Measurements from ENCODE around the gene MCMBP. TPM values are rescaled to one million over a fixed set of nuclear protein-coding genes. Genes with fewer than 3 reads are reported as not detected.

Gene MCMBP
- total and polyA plus RNA-seq, 4 donors = 17.4 to 46.1 (median 33.1) TPM

DNA sequence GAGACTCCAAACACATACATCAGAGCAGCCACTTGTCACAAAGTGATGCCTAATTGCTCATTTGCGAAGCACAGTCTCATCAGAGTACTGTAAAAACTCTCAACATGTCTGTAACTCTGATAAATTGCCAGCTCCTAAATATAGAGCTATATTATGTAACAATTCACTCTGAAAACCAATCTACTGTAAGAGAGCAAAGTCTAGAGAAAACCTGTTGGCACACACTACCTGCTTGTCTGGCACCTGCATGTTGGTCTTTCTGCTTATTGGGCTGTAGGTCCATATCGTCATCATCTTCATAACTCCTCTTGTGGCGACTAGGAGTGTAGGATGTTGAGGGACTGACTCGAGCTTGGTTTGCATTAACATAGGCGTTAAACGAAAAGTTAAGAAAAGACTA is 19.8 kb downstream of the MCMBP start:
- 89 to 95% methylated on average over 6 of the region's 6 CpGs for WGBS, 2 donors
- DNase-seq = no peak
- no peaks in the 10 kb centered on the region for H3K9me3 ChIP-seq (ENCODE audit: control insufficient read depth, low read length)
- H3K27ac ChIP-seq (ENCODE audit: low read depth in 1 of 2, low read length in 2 of 2) = no peak overlapping the region
- H3K4me1 ChIP-seq (ENCODE audit: control insufficient read depth in 1 of 2, insufficient read depth in 2 of 2, low read length in 2 of 2) = no peaks in the 10 kb centered on the region
- H3K4me3 ChIP-seq (ENCODE audit: low read length in 2 of 2) = no peak overlapping the region
- peaks cover 4 to 6% of the 10 kb centered on the region in 2 donors for H3K36me3 ChIP-seq (ENCODE audit: control insufficient read depth in 1 of 2, insufficient read depth in 2 of 2, low read length in 1 of 2)
- no peak for ATAC-seq (ENCODE audit: low FRiP score)
- intact Hi-C loops (cut with DNase I) = no loop called here
- no peaks in the 10 kb centered on the region for H3K27me3 ChIP-seq (ENCODE audit: control insufficient read depth in 1 of 2, insufficient read depth in 2 of 2, low read length in 1 of 2)

DNA sequence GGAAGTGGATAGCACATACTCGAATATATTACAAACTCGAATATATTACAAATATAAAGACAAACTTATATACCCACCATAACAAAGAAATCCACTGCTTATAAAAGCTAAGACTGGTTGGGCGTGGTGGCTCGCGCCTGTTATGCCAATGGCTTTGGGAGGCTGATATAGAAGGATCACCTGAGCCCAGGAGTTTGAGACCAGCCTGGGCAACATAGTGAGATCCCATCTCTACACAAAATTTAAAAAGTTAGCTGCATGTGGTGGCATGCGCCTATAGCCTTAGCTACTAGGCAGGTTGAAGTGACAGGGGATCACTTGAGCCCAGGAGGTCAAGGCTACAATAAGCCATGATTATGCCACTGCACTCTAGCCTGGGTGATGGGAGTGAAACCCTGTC is 20.4 kb downstream of the MCMBP start:
- Histone ChIP-seq H3K9me3 (ENCODE audit: control insufficient read depth, low read length) (no peaks in the 10 kb centered on the region), H3K4me1 (ENCODE audit: control insufficient read depth in 1 of 2, insufficient read depth in 2 of 2, low read length in 2 of 2) (no peaks in the 10 kb centered on the region), H3K36me3 (ENCODE audit: control insufficient read depth in 1 of 2, insufficient read depth in 2 of 2, low read length in 1 of 2) (peaks cover 4 to 6% of the 10 kb centered on the region in 2 donors), H3K27me3 (ENCODE audit: control insufficient read depth in 1 of 2, insufficient read depth in 2 of 2, low read length in 1 of 2) (no peaks in the 10 kb centered on the region), H3K27ac (ENCODE audit: low read depth in 1 of 2, low read length in 2 of 2) (no peak overlapping the region), H3K4me3 (ENCODE audit: low read length in 2 of 2) (no peak overlapping the region)
- ATAC-seq (ENCODE audit: low FRiP score) (no peak), DNase-seq (no peak)
- intact Hi-C loops (cut with DNase I) = no loop called here
- WGBS, 2 donors = 97 to 98% methylated on average over 6 of the region's 6 CpGs

DNA sequence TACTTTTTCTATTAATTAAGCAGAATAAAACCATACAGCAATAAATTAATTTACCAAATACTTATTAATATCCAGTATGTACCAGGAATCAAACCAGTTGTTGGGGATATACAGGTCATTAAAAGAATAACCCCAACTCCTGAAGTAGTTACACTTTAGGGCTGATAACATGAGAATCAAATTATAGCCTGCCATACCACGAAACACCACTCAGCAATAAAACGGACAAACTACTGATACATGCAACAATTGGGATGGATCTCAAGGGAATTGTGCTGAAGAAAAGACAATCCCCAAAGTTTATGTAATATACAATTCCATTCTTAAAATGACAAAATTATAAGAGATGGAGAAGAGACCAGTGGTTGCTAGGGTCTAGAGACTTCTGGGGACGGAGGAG is 22.7 kb downstream of the MCMBP start:
- ATAC-seq (ENCODE audit: low FRiP score) (no peak), DNase-seq (no peak)
- no peaks in the 10 kb centered on the region for H3K4me1 ChIP-seq (ENCODE audit: control insufficient read depth in 1 of 2, insufficient read depth in 2 of 2, low read length in 2 of 2)
- no peaks in the 10 kb centered on the region for H3K27me3 ChIP-seq (ENCODE audit: control insufficient read depth in 1 of 2, insufficient read depth in 2 of 2, low read length in 1 of 2)
- 88 to 89% methylated on average over 3 of the region's 3 CpGs for WGBS, 2 donors
- H3K27ac ChIP-seq (ENCODE audit: low read depth in 1 of 2, low read length in 2 of 2) = no peak overlapping the region
- peaks cover 4 to 6% of the 10 kb centered on the region in 2 donors for H3K36me3 ChIP-seq (ENCODE audit: control insufficient read depth in 1 of 2, insufficient read depth in 2 of 2, low read length in 1 of 2)
- H3K9me3 ChIP-seq (ENCODE audit: control insufficient read depth, low read length) = no peaks in the 10 kb centered on the region
- intact Hi-C loops (cut with DNase I) = no loop called here
- no peak overlapping the region for H3K4me3 ChIP-seq (ENCODE audit: low read length in 2 of 2)

DNA sequence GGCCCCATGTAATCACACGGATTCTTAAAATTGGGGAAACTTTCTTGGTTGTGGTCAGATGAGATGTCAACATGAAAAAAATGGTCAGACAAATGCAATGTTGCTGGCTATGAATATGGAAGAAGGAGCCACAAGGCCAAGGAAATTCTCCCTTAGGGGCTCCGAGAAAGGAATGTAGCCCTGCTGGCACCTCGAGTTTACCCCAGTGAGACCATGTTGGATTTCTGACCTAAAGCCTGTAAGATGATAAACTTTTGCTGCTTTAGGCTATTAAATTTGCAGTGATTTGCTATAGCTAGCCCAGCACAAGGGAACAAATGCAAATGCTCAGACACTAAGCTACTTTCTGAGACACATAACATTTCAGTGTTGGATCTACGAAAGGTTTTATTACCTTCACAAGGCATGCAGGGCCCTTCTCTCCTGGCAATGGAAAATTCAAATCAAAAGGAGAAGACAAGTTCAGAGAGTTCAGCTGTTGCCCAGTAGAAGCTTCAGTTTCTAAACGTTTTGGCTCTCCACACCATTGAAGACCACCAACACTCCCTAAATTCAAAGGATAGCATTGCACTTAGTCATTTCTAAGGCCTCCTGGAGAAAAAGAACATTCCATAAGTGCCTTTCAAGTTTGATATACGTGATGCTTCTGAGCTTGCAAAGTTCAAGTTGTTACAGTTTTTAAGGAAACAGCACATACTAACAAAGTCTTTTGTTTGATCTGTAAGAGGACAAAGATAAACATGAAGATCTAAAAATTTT is 23.4 kb downstream of the MCMBP start:
- no peak for DNase-seq
- Histone ChIP-seq H3K27me3 (ENCODE audit: control insufficient read depth in 1 of 2, insufficient read depth in 2 of 2, low read length in 1 of 2) (no peaks in the 10 kb centered on the region), H3K4me1 (ENCODE audit: control insufficient read depth in 1 of 2, insufficient read depth in 2 of 2, low read length in 2 of 2) (no peaks in the 10 kb centered on the region), H3K9me3 (ENCODE audit: control insufficient read depth, low read length) (no peaks in the 10 kb centered on the region), H3K36me3 (ENCODE audit: control insufficient read depth in 1 of 2, insufficient read depth in 2 of 2, low read length in 1 of 2) (peaks cover 4 to 6% of the 10 kb centered on the region in 2 donors), H3K27ac (ENCODE audit: low read depth in 1 of 2, low read length in 2 of 2) (no peak overlapping the region), H3K4me3 (ENCODE audit: low read length in 2 of 2) (no peak overlapping the region)
- intact Hi-C loops (cut with DNase I) = no loop called here
- WGBS, 2 donors = 57 to 63% methylated on average over 6 of the region's 6 CpGs
- ATAC-seq (ENCODE audit: low FRiP score) = no peak

DNA sequence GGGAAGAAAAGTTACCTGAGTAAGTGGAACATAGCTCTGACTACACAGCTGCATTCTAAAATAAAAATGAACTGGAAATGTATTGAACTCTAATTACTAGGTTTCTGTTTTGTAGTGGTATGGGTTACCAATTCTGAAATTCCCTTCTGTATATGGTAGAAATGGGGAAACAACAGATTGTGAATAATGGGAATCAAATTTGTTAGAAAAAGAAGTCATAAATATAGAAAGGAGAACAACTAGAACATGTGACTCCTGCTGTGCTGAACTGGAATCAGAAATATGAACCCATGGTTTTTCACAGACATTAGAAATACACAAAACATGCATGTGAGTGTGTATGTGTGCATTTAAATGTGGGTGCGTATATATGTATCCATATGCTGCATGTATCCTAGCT is 27.0 kb downstream of the MCMBP start:
- WGBS, 2 donors = 91 to 93% methylated on average over 1 of the region's 1 CpG
- Histone ChIP-seq H3K27me3 (ENCODE audit: control insufficient read depth in 1 of 2, insufficient read depth in 2 of 2, low read length in 1 of 2) (no peaks in the 10 kb centered on the region), H3K4me3 (ENCODE audit: low read length in 2 of 2) (no peak overlapping the region), H3K27ac (ENCODE audit: low read depth in 1 of 2, low read length in 2 of 2) (no peak overlapping the region), H3K9me3 (ENCODE audit: control insufficient read depth, low read length) (no peaks in the 10 kb centered on the region), H3K4me1 (ENCODE audit: control insufficient read depth in 1 of 2, insufficient read depth in 2 of 2, low read length in 2 of 2) (no peaks in the 10 kb centered on the region), H3K36me3 (ENCODE audit: control insufficient read depth in 1 of 2, insufficient read depth in 2 of 2, low read length in 1 of 2) (peaks cover 7 to 10% of the 10 kb centered on the region in 2 donors)
- intact Hi-C loops (cut with DNase I) = no loop called here
- no peak for DNase-seq
- ATAC-seq (ENCODE audit: low FRiP score) = no peak

DNA sequence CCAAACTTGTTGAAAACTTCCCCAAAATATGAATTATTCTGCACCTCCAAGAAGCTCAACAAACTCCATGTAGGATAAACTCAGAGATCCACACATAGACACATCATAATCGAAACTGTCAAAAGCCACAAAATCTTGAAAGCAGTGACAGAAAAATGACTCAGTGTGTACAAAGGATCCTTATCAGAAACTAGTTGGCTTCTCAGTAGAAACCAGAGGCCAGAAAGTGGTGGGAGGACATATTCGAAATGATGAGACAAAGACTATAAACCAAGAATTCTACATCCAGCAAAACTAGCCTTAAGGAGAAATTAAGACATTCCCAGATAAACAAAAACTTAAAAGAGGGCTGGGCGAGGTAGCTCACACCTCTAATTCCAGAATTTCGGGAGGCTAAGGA is 38.5 kb downstream of the MCMBP start:
- Histone ChIP-seq H3K36me3 (ENCODE audit: control insufficient read depth in 1 of 2, insufficient read depth in 2 of 2, low read length in 1 of 2) (peaks cover 5 to 15% of the 10 kb centered on the region in 2 donors), H3K27ac (ENCODE audit: low read depth in 1 of 2, low read length in 2 of 2) (no peak overlapping the region), H3K4me3 (ENCODE audit: low read length in 2 of 2) (no peak overlapping the region), H3K4me1 (ENCODE audit: control insufficient read depth in 1 of 2, insufficient read depth in 2 of 2, low read length in 2 of 2) (no peaks in the 10 kb centered on the region), H3K27me3 (ENCODE audit: control insufficient read depth in 1 of 2, insufficient read depth in 2 of 2, low read length in 1 of 2) (no peaks in the 10 kb centered on the region), H3K9me3 (ENCODE audit: control insufficient read depth, low read length) (no peaks in the 10 kb centered on the region)
- intact Hi-C loops (cut with DNase I) = no loop called here
- ATAC-seq (ENCODE audit: low FRiP score) = no peak
- 90 to 92% methylated on average over 4 of the region's 4 CpGs for WGBS, 2 donors
- DNase-seq = no peak

DNA sequence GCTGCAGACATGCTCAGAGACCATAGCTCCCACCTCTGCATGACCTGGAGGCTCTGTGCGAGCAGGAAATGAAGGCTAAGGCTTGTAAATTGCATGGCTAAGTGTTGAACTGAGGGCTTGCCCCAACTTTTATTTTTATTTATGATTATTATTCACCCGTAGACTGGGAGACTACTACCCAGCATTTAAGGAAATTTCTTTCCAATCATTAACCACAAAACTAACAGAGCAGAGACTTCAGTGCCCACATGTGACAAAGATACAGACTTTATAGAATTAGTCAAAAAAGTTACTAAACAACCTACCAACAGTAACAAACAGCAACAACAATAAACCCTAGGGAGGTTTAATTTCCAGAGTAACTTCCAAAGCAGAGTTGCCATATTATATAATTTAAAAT is 39.7 kb downstream of the MCMBP start:
- Histone ChIP-seq H3K4me3 (ENCODE audit: low read length in 2 of 2) (no peak overlapping the region), H3K4me1 (ENCODE audit: control insufficient read depth in 1 of 2, insufficient read depth in 2 of 2, low read length in 2 of 2) (no peaks in the 10 kb centered on the region), H3K9me3 (ENCODE audit: control insufficient read depth, low read length) (no peaks in the 10 kb centered on the region), H3K27ac (ENCODE audit: low read depth in 1 of 2, low read length in 2 of 2) (no peak overlapping the region), H3K27me3 (ENCODE audit: control insufficient read depth in 1 of 2, insufficient read depth in 2 of 2, low read length in 1 of 2) (no peaks in the 10 kb centered on the region), H3K36me3 (ENCODE audit: control insufficient read depth in 1 of 2, insufficient read depth in 2 of 2, low read length in 1 of 2) (peaks cover 5 to 18% of the 10 kb centered on the region in 2 donors)
- ATAC-seq (ENCODE audit: low FRiP score) = no peak
- WGBS, 2 donors = 93% methylated on average over 2 of the region's 2 CpGs
- intact Hi-C loops (cut with DNase I) = no loop called here
- no peak for DNase-seq

DNA sequence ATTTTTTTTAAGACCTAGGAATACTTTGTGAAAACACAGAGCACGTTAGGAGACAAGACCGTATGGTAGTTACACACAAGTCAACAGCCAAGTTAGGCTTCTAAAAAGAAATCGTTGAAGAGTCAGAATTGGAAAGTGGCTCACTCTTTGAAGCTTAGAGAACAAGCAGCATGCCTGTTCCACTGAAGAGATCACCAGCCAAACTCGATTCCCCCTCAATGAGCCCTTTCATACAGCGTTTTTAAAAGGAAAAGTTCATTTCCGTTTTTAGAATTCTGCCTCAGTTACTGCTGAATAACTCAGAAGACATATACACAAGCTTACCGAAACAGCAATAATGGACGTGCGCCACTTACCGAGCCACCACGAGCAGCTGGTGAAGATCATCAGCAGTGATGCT is 41.0 kb downstream of the MCMBP start:
- Histone ChIP-seq H3K36me3 (ENCODE audit: control insufficient read depth in 1 of 2, insufficient read depth in 2 of 2, low read length in 1 of 2) (peaks cover 3 to 12% of the 10 kb centered on the region in 2 donors), H3K4me1 (ENCODE audit: control insufficient read depth in 1 of 2, insufficient read depth in 2 of 2, low read length in 2 of 2) (no peaks in the 10 kb centered on the region), H3K4me3 (ENCODE audit: low read length in 2 of 2) (no peak overlapping the region), H3K27me3 (ENCODE audit: control insufficient read depth in 1 of 2, insufficient read depth in 2 of 2, low read length in 1 of 2) (no peaks in the 10 kb centered on the region), H3K9me3 (ENCODE audit: control insufficient read depth, low read length) (no peaks in the 10 kb centered on the region), H3K27ac (ENCODE audit: low read depth in 1 of 2, low read length in 2 of 2) (no peak overlapping the region)
- 85 to 87% methylated on average over 11 of the region's 11 CpGs for WGBS, 2 donors
- ATAC-seq (ENCODE audit: low FRiP score) = no peak
- intact Hi-C loops (cut with DNase I) = no loop called here
- no peak for DNase-seq

DNA sequence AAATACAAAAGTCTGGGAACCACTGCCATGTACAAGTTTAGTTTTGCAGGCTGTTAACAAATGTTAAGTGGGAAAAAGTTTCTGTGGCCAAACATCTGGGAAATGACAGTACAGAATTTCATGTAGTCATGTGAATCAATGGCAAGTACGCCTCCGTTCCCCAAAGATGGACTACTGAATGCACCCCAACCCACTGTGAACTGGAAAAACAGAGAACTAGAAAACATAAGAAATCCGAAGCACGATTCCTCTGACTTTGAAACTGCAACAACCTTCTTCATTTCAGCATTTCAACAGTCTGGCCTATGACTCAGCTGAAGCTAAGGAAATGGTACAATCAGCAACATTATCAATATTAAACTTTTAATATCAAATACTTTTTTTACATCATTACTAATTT is 41.8 kb downstream of the MCMBP start:
- H3K36me3 ChIP-seq (ENCODE audit: control insufficient read depth in 1 of 2, insufficient read depth in 2 of 2, low read length in 1 of 2) = peaks cover 3 to 11% of the 10 kb centered on the region in 2 donors
- 86 to 95% methylated on average over 4 of the region's 4 CpGs for WGBS, 2 donors
- DNase-seq (no peak), ATAC-seq (ENCODE audit: low FRiP score) (no peak)
- H3K9me3 ChIP-seq (ENCODE audit: control insufficient read depth, low read length) = no peaks in the 10 kb centered on the region
- H3K27me3 ChIP-seq (ENCODE audit: control insufficient read depth in 1 of 2, insufficient read depth in 2 of 2, low read length in 1 of 2) = no peaks in the 10 kb centered on the region
- no peaks in the 10 kb centered on the region for H3K4me1 ChIP-seq (ENCODE audit: control insufficient read depth in 1 of 2, insufficient read depth in 2 of 2, low read length in 2 of 2)
- intact Hi-C loops (cut with DNase I) = no loop called here
- H3K27ac ChIP-seq (ENCODE audit: low read depth in 1 of 2, low read length in 2 of 2) = no peak overlapping the region
- no peak overlapping the region for H3K4me3 ChIP-seq (ENCODE audit: low read length in 2 of 2)
